Nephron progenitor cell (in vitro differentiated cells): ENCODE measurements around the gene CEMIP.

Experiments used
- DNase-seq: peaks from one replicate; pipeline ENCODE4 v3.0.0; 2021
- H3K27ac Mint-ChIP-seq: 2 replicates; pipeline ENCODE4 v1.8.0; 2021; ENCODE audit warnings: mild to moderate bottlenecking, moderate library complexity, mixed read lengths
- H3K27me3 Mint-ChIP-seq: 2 replicates; pipeline ENCODE4 v1.8.0; 2021; ENCODE audit warnings: mild to moderate bottlenecking, low read depth, mixed read lengths; ENCODE audit not compliant: poor library complexity
- H3K36me3 Mint-ChIP-seq: 2 replicates; pipeline ENCODE4 v1.8.0; 2021; ENCODE audit warnings: low read depth, mixed read lengths
- H3K4me1 Mint-ChIP-seq: 2 replicates; pipeline ENCODE4 v1.8.0; 2021; ENCODE audit warnings: mixed read lengths
- H3K4me3 Mint-ChIP-seq: 2 replicates; pipeline ENCODE4 v1.8.0; 2021; ENCODE audit warnings: mild to moderate bottlenecking, moderate library complexity, mixed read lengths
- H3K9me3 Mint-ChIP-seq: 2 replicates; pipeline ENCODE4 v1.8.0; 2021; ENCODE audit warnings: mild to moderate bottlenecking, moderate library complexity, mixed read lengths
- CTCF ChIP-seq: fragments of 200-600 bp; sonication (generic); IDR thresholded peaks from 2 replicates; pipeline ENCODE4 v1.5.0; 2021; ENCODE audit warnings: antibody characterized with exemption

CEMIP gene

GRCh38 chr15:80996247-80996646 is 217.1 kb downstream of the CEMIP start:
- no peak for DNase-seq
- Mint-ChIP-seq H3K4me3 (no peak overlapping the region), H3K9me3 (peaks cover 13% of the 10 kb centered on the region), H3K4me1 (peaks cover 9% of the 10 kb centered on the region), H3K36me3 (no peaks in the 10 kb centered on the region), H3K27ac (no peak overlapping the region), H3K27me3 (peaks cover 8% of the 10 kb centered on the region)
- TF ChIP-seq CTCF: peak; percentile 33

- Mint-ChIP-seq H3K27ac (no peak overlapping the region), H3K4me1 (peaks cover 9% of the 10 kb centered on the region), H3K27me3 (peaks cover 6% of the 10 kb centered on the region), H3K9me3 (peaks cover 13% of the 10 kb centered on the region), H3K36me3 (no peaks in the 10 kb centered on the region), H3K4me3 (no peak overlapping the region)
- TF ChIP-seq CTCF: no peak
- no peak for DNase-seq
Observed at GRCh38 chr15:80997692-80998091, 218.5 kb downstream of the CEMIP start.

- Mint-ChIP-seq H3K4me1 (peaks cover 11% of the 10 kb centered on the region), H3K4me3 (no peak overlapping the region)
- no peak for TF ChIP-seq CTCF
Observed at GRCh38 chr15:80998251-80998650, 219.1 kb downstream of the CEMIP start.

GRCh38 chr15:80999623-81000036 is 220.5 kb downstream of the CEMIP start:
- Mint-ChIP-seq H3K4me1 (peaks cover 25% of the 10 kb centered on the region), H3K4me3 (peak overlapping the region; percentile 95), H3K36me3 (peaks cover 14% of the 10 kb centered on the region), H3K9me3 (peaks cover 13% of the 10 kb centered on the region), H3K27me3 (peaks cover 7% of the 10 kb centered on the region), H3K27ac (no peak overlapping the region)
- DNase-seq: no peak
- TF ChIP-seq CTCF: no peak

More at GRCh38 chr15:80998251-80998650, 219.1 kb downstream of the CEMIP start:
- peaks cover under 1% of the 10 kb centered on the region for H3K36me3 Mint-ChIP-seq
- peaks cover 5% of the 10 kb centered on the region for H3K27me3 Mint-ChIP-seq
- no peak overlapping the region for H3K27ac Mint-ChIP-seq
- DNase-seq: no peak
- H3K9me3 Mint-ChIP-seq: peaks cover 13% of the 10 kb centered on the region

GRCh38 chr15:81000144-81000623 is 221.0 kb downstream of the CEMIP start:
- Mint-ChIP-seq H3K9me3 (peaks cover 13% of the 10 kb centered on the region), H3K4me1 (peaks cover 27% of the 10 kb centered on the region), H3K27me3 (peaks cover 7% of the 10 kb centered on the region), H3K4me3 (peak overlapping the region; percentile 95), H3K27ac (peak overlapping the region; percentile 87), H3K36me3 (peaks cover 16% of the 10 kb centered on the region)
- no peak for TF ChIP-seq CTCF
- no peak for DNase-seq

GRCh38 chr15:81000624-81001151 is 221.5 kb downstream of the CEMIP start, which contains the start of gene TLNRD1:
Gene TLNRD1 (plus strand): TSS chr15:81000923. CDS start chr15:81002272, 1,349 bp downstream.
- H3K4me3 Mint-ChIP-seq: peak within 1 kb of the TSS; percentile 95
- H3K9me3 Mint-ChIP-seq: peaks cover 12% of the 10 kb centered on the region
- peaks cover 27% of the 10 kb centered on the region for H3K4me1 Mint-ChIP-seq
- TF ChIP-seq CTCF: no peak
- peak within 1 kb of the TSS; percentile 87 for H3K27ac Mint-ChIP-seq
- H3K27me3 Mint-ChIP-seq: peaks cover 3% of the 10 kb centered on the region
- DNase-seq: peak; percentile 83
- H3K36me3 Mint-ChIP-seq: peaks cover 16% of the 10 kb centered on the region
